Ammon's horn (tissue), 1 donor: ENCODE measurements around the gene CLEC16A.

Experiments used
- DNase-seq: peaks from one replicate; pipeline ENCODE4 v3.0.0-alpha.2; 2016; ENCODE audit warnings: low spot score

CLEC16A gene

GRCh38 chr16:10988879-10989278 lies 44.5 kb downstream of the CLEC16A start:
- no peak for DNase-seq

- no peak for DNase-seq
Observed at GRCh38 chr16:10989559-10989958, 45.2 kb downstream of the CLEC16A start.

GRCh38 chr16:10990378-10990777 lies 46.0 kb downstream of the CLEC16A start:
- no peak for DNase-seq

GRCh38 chr16:10992112-10992511 lies 47.7 kb downstream of the CLEC16A start:
- DNase-seq = no peak

- DNase-seq = no peak
Observed at GRCh38 chr16:10992797-10993196, 48.4 kb downstream of the CLEC16A start.

GRCh38 chr16:10993649-10994048 lies 49.3 kb downstream of the CLEC16A start:
- DNase-seq = no peak

- DNase-seq = no peak
Observed at GRCh38 chr16:10994571-10994970, 50.2 kb downstream of the CLEC16A start.

- no peak for DNase-seq
Observed at GRCh38 chr16:10995565-10995964, 51.2 kb downstream of the CLEC16A start.

GRCh38 chr16:10997485-10997884 lies 53.1 kb downstream of the CLEC16A start:
- no peak for DNase-seq

- DNase-seq = no peak
Observed at GRCh38 chr16:10999300-10999699, 54.9 kb downstream of the CLEC16A start.

GRCh38 chr16:11001611-11002010 lies 57.2 kb downstream of the CLEC16A start:
- no peak for DNase-seq

- DNase-seq = no peak
Observed at GRCh38 chr16:11003141-11003540, 58.8 kb downstream of the CLEC16A start.

- no peak for DNase-seq
Observed at GRCh38 chr16:11004351-11004750, 60.0 kb downstream of the CLEC16A start.

GRCh38 chr16:11004973-11005610 lies 60.7 kb downstream of the CLEC16A start:
- no peak for DNase-seq

- DNase-seq = no peak
Observed at GRCh38 chr16:11005611-11005975, 61.2 kb downstream of the CLEC16A start.

GRCh38 chr16:11006656-11007055 lies 62.3 kb downstream of the CLEC16A start:
- no peak for DNase-seq

GRCh38 chr16:11007714-11008280 lies 63.4 kb downstream of the CLEC16A start:
- no peak for DNase-seq

GRCh38 chr16:11009027-11009755 lies 64.8 kb downstream of the CLEC16A start:
- no peak for DNase-seq

- DNase-seq = no peak
Observed at GRCh38 chr16:11010575-11011221, 66.3 kb downstream of the CLEC16A start.

- no peak for DNase-seq
Observed at GRCh38 chr16:11011326-11011725, 67.0 kb downstream of the CLEC16A start.

GRCh38 chr16:11012841-11013240 lies 68.5 kb downstream of the CLEC16A start:
- no peak for DNase-seq

GRCh38 chr16:11014136-11014535 lies 69.8 kb downstream of the CLEC16A start:
- DNase-seq = no peak

GRCh38 chr16:11015076-11015475 lies 70.7 kb downstream of the CLEC16A start:
- DNase-seq = no peak
